Right atrium auricular region (tissue), 2 donors: Measurements from ENCODE around the gene NHERF2. TPM values are rescaled to one million over a fixed set of nuclear protein-coding genes. Genes with fewer than 3 reads are reported as not detected.

ENCODE experiments used
- DNase-seq: peaks from one replicate; pipeline ENCODE4 v3.0.0-alpha.2; 2019; ENCODE audit warnings: low spot score
- H3K27ac ChIP-seq, 2 donors: fragments of 200-600 bp; sonication (generic); 1 replicate in 1 of 2; 2 replicates in 1 of 2; pipeline ENCODE4 v1.5.1; 2016 to 2019
- H3K27me3 ChIP-seq, 2 donors: fragments of 200-600 bp; sonication (generic); one replicate each; pipeline versions ENCODE4 v1.5.1 to v1.6.0; 2017 to 2019
- H3K36me3 ChIP-seq: fragments of 200-600 bp; sonication (generic); one replicate; pipeline ENCODE4 v1.5.1; 2016
- H3K4me1 ChIP-seq, 2 donors: fragments of 200-600 bp; sonication (generic); one replicate each; pipeline versions ENCODE4 v1.5.1 to v1.6.0; 2017 to 2019
- H3K4me3 ChIP-seq, 2 donors: fragments of 200-600 bp; sonication (generic); 1 replicate in 1 of 2; 2 replicates in 1 of 2; pipeline ENCODE4 v1.5.1; 2017 to 2019; ENCODE audit warnings: mild to moderate bottlenecking in 1 of 2, moderate library complexity in 1 of 2
- H3K9me3 ChIP-seq, 2 donors: fragments of 200-600 bp; sonication (generic); one replicate each; pipeline ENCODE4 v1.5.1; 2019
- total RNA-seq, 2 donors: library from RNA; depleted of rRNA; stranded (reverse); fragments of >200 nt; gene quantifications; one replicate each; pipeline ENCODE4 v1.1.0, GENCODE V29; 2016
- TF ChIP-seq, protein P1 (sequence below), 2 donors: fragments of 200-600 bp; sonication (generic); IDR thresholded peaks; one replicate each; pipeline ENCODE4 v1.5.1; 2019; ENCODE audit warnings: antibody characterized with exemption in 2 of 2

NHERF2 gene
- total RNA-seq, 2 donors from 2014 or later, result 187 to 213 TPM

DNA sequence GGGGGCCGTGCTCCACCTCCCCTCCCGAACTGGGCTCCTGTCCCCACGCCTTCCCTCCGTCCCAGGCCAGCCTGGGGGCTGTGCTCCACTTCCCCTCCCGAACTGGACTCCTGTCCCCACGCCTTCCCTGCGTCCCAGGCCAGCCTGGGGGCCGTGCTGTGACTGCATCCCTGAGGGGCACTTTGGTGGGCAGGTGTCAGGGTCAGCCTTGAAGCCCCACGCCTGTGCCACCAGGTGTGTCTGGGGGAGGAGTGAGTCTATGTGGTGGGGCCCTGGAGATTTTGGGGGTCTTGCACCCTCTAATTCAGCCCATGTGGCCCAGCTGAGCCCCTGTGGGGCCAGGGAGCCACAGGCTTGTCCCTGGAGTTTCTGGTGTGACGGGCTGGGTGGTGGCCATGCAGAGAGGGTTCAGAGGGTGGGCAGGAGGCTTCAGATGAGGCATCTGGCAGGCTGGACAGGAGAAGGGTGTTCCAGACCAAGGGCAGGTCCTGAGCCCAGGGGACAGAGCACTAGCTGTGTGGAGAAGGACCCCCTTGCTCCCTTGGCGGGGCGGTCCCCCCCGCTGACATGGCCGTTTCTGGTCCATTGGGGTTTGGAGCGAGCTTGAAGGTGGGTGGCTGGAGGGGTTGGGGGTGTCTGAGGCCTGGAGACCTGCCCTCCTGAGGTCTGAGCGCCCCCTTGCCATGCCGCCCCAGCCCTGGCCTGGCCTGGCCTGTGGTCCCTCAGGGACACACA is 8.2 kb downstream of the NHERF2 start:
- H3K4me3 ChIP-seq, result peak overlapping the region; percentile 27 to 50
- TF ChIP-seq, protein P1, sequence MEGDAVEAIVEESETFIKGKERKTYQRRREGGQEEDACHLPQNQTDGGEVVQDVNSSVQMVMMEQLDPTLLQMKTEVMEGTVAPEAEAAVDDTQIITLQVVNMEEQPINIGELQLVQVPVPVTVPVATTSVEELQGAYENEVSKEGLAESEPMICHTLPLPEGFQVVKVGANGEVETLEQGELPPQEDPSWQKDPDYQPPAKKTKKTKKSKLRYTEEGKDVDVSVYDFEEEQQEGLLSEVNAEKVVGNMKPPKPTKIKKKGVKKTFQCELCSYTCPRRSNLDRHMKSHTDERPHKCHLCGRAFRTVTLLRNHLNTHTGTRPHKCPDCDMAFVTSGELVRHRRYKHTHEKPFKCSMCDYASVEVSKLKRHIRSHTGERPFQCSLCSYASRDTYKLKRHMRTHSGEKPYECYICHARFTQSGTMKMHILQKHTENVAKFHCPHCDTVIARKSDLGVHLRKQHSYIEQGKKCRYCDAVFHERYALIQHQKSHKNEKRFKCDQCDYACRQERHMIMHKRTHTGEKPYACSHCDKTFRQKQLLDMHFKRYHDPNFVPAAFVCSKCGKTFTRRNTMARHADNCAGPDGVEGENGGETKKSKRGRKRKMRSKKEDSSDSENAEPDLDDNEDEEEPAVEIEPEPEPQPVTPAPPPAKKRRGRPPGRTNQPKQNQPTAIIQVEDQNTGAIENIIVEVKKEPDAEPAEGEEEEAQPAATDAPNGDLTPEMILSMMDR (IDR thresholded peaks at IDR 0.05), result no peak
- no peak for DNase-seq
- H3K9me3 ChIP-seq, result no peaks in the 10 kb centered on the region
- H3K4me1 ChIP-seq, result peaks cover 0 to 74% of the 10 kb centered on the region in 2 donors
- peaks cover 49% of the 10 kb centered on the region for H3K36me3 ChIP-seq
- H3K27ac ChIP-seq, result peak overlapping the region; percentile 85
- H3K27me3 ChIP-seq, result no peaks in the 10 kb centered on the region

DNA sequence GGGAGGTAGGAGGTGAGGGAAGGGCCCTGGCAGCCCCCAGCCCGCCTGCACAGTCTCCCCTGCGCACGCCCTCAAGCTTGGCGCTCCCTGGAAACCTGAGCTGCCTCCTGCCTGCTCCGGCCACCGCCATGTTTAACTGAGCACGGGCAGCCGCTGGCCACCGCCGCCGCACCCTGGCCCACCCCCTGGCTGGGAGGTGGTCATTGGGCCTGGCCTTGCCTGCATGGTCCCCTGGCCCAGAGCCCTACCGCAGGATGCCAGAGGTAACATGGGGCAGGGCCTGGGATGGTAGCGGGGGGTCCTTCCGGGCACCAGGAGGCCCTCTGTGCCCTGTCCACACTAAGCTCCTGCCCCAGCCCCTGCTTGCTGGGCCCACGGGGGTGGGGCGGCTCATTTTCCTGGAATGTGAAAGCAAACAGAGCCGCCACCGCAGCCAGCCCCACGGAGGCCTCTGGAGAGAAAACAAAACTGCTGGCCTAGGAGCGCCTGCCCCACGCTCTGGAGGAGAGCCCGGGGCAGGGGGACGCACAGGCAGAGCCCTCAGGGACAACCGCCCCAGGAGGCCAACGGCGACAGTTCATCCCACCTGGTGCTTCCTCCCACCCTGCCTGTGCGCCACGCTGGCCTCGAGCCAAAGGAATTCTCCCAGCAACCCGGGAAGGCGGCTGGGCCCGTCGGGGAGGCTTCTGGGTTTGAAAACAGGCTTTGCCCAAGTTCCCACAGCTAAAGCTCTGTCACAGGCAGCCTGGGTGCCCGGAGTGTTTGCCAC is 8.9 kb downstream of the NHERF2 start:
- Histone ChIP-seq H3K27me3 (no peaks in the 10 kb centered on the region), H3K36me3 (peaks cover 41% of the 10 kb centered on the region), H3K4me3 (peak overlapping the region; percentile 27 to 50), H3K9me3 (no peaks in the 10 kb centered on the region), H3K4me1 (peaks cover 0 to 81% of the 10 kb centered on the region in 2 donors), H3K27ac (peak overlapping the region; percentile 85)
- DNase-seq, result no peak
- TF ChIP-seq, protein P1 (IDR thresholded peaks at IDR 0.05), result no peak

DNA sequence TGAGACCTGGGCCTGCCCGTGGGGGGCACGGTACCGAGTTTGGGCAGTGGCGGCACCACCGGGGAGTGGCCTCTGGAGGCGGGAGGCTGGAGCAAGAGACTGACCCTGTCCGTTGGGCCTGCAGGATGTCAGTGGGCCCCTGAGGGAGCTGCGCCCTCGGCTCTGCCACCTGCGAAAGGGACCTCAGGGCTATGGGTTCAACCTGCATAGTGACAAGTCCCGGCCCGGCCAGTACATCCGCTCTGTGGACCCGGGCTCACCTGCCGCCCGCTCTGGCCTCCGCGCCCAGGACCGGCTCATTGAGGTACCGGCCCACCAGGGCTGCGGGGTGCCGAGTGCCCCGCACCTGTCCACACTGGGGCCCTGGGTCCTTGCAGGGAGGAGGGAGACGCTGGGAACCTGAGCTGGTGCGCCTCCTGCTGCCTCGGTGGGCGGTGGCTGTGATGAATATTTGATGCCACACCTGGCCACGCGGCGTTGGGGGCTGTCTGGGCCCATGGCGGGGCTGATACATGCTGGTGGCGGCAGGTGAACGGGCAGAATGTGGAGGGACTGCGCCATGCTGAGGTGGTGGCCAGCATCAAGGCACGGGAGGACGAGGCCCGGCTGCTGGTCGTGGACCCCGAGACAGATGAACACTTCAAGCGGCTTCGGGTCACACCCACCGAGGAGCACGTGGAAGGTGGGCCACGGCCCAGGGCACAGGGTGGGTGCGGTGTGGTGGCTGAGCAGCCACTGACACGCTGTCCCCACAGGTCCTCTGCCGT is 9.7 kb downstream of the NHERF2 start:
- Histone ChIP-seq H3K4me3 (peak overlapping the region; percentile 27 to 50), H3K36me3 (peaks cover 40% of the 10 kb centered on the region)

DNA sequence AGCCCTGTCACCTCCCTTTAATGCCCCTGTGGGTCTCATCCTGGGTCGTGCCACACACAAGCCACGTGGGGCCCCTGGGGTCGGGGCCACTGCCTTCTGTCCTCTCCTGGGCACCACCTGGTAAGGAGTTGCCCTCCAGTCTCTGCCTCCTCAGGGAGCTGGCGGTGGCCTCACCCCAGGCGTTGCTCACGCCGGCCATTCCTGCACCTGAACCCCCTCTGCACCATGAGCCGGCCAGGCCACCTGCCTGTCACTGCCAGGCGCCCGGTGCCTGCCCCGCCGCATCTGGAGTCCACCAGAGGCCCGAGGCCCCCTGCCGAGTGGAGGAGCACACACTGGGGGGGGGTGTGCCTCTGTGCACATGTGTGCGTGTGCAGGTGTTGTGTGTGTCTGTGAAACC is 10.4 kb downstream of the NHERF2 start:
- Histone ChIP-seq H3K4me3 (peak overlapping the region; percentile 27 to 50), H3K36me3 (peaks cover 40% of the 10 kb centered on the region)

More for the DNA sequence above, 9.7 kb downstream of the NHERF2 start:
- peak overlapping the region; percentile 85 for H3K27ac ChIP-seq
- H3K4me1 ChIP-seq, result peaks cover 0 to 89% of the 10 kb centered on the region in 2 donors
- TF ChIP-seq, protein P1 (IDR thresholded peaks at IDR 0.05), result no peak
- no peaks in the 10 kb centered on the region for H3K27me3 ChIP-seq
- no peaks in the 10 kb centered on the region for H3K9me3 ChIP-seq
- no peak for DNase-seq

More for the DNA sequence above, 10.4 kb downstream of the NHERF2 start:
- no peak for DNase-seq
- H3K4me1 ChIP-seq, result peaks cover 0 to 95% of the 10 kb centered on the region in 2 donors
- no peaks in the 10 kb centered on the region for H3K9me3 ChIP-seq
- H3K27ac ChIP-seq, result peak overlapping the region; percentile 77 to 85
- TF ChIP-seq, protein P1 (IDR thresholded peaks at IDR 0.05), result no peak
- H3K27me3 ChIP-seq, result no peaks in the 10 kb centered on the region
